CD4-positive, alpha-beta T cell treated with Interleukin-12 subunit alpha and Interleukin-12 subunit beta, for 1 hour (primary cell): ENCODE data around the gene KDM1A.

Source experiments
- DNase-seq: peaks from one replicate; pipeline ENCODE4 v3.0.0-alpha.2; 2020

KDM1A gene

DNA sequence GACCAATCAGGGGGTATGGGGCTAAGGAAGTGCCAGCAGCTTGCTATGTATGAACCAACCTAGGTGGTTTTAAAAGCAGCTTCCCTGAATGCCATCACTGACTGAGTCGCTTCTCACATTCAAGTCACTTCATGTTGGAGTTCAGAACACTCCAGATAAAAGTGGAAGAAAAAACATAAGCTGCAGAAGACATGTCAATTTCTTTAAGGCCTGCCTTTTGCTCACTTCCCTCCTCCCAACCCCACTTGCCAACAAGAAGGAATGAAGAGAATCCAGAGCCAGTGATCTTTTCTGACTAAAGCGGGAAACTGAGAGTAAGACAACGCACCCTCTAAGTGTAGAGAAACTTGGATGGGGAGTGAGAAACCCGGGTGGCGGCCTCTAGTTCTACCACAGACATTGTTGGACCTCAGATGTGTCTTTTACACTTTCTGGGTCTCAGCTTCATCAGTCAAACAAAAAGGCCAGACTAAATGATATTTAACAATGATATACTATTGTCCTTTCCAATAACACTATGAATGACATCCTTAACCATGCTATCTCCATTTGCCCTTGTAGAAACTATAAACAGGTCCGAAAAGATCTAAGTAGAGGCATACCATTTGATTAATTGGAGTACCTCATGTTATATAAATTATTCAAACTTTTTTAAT, 95.3 kb downstream of the KDM1A start:
- no peak for DNase-seq

- no peak for DNase-seq
Measured at GRCh38 chr1:23116216-23116836, 97.1 kb downstream of the KDM1A start.

- no peak for DNase-seq
Measured at GRCh38 chr1:23116921-23117699, 97.8 kb downstream of the KDM1A start.

DNA sequence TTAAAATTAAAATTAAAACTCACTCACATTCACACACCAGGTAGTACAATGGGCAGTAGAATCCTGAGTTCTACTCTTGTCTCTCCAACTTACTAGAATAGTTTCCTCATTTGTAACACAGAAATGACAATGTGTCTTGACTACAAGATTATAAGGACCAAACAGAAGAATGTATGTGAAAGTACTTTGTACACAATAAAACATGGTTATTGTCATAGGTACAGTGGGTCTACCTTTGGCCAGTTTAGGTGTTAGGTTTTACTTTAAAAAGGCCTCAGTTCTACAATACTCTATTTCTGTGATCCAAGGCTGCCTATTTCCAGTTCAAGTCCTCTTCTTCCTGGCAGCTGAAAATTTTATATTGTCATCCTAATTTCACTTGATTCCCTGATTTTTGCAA, 99.1 kb downstream of the KDM1A start:
- no peak for DNase-seq

GRCh38 chr1:23118957-23119792, 99.9 kb downstream of the KDM1A start:
- peak; percentile 77 for DNase-seq

DNA sequence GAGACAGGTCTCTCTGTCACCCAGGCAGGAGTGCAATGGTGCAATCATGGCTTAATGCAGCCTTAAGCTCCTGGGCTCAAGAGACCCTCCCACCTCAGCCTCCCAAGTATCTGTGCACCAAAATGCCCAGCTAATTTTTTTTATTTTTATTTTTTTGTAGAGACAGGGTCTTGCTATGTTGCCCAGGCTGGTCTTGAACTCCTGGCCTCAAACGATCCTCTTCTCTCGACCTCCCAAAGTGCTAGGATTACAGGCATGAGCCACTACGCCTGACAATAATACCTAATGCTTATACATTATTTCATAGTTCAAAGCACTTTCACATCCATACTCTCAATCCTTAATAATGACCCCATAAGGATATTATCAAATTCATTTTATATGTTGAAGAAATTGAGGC, 101.1 kb downstream of the KDM1A start:
- DNase-seq, result no peak

GRCh38 chr1:23122023-23122748, 102.9 kb downstream of the KDM1A start:
- no peak for DNase-seq

DNA sequence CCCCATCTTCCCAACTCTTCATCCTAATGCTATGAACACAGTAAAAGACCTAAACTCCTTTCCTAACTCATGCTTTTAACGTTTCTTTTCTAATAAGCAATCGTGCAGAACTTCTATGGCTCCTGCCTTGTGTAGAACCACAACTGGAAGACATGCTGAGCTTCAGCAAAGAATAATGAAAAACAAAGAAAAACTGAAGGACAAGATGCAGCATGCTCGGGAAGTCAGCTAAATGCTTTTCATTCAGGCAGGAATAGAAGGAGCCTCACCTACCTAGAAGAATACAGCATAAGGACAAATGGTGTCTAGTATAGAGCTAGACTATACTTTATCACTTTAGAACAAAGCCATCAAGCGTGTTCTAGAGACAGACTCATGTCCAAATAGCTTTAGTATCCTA, 103.5 kb downstream of the KDM1A start:
- DNase-seq, result no peak

DNA sequence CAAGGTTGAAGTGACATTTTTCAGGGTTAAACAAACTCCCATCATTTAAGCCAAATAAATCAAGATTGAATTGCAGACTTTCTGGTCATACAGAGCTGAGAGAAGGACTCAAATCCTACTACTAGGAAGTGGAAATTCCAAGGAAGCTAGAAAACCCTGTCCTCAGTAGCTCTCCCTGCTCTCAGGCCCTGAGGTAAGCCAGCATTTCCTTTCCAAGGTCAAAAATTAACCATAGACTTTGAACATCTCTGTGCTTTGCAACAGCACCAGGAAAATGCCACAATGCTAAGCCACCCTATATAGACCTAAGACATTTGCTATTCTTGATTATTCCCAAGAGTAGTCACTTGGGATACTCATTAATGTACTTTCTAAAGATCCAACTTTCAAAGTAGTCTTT, 104.3 kb downstream of the KDM1A start:
- DNase-seq, result no peak

GRCh38 chr1:23124259-23125026, 105.2 kb downstream of the KDM1A start:
- DNase-seq, result no peak

DNA sequence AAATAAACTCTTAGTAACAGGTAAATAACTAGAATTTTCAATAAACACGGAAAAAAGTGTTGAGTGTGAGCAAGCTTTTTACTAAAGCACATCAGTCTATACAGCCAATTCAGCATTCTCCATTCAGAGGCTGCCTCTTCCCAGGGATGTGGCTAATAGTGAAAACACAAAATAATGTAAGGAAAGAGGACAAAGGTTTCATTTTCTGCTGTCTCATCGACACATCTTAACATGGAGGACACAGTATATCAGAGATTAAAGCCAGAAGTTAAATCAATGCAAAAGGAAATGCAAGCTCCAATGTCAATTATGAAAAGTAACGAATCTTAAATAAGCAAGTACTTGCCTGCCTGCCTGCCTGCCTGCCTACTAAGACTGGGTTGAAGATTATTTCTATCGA, 106.2 kb downstream of the KDM1A start:
- no peak for DNase-seq

GRCh38 chr1:23126200-23126599, 106.9 kb downstream of the KDM1A start:
- no peak for DNase-seq

- no peak for DNase-seq
Measured at GRCh38 chr1:23126801-23127200, 107.5 kb downstream of the KDM1A start.

DNA sequence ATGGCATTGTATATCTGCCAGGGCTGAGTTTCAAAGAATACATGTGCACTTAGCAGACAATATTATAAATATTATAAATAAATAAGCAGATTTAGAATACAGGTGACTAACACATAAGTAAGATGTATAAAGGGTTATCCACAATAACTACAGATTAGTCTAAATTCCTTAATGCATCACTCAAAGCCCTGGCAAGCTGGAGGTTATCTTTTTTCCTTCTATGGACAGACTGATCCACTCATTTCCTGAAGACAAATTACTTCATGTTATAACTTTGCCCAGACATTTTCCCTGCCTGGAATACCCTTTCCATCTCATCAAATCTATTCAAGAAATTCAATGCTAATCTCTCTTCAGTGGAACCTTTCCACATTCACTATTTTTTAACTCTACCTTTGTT, 110.6 kb downstream of the KDM1A start:
- DNase-seq, result no peak

GRCh38 chr1:23132033-23132432, 112.8 kb downstream of the KDM1A start:
- DNase-seq, result no peak
